ENCODE data around the gene CFAP210.
"Not testable (repeated sequence)": the region's sequence is repeated elsewhere in the genome, so short reads cannot be mapped to it uniquely, and the experiment has no call there.

CFAP210 gene

GRCh38 chr2:169702996-169703395 is 8.8 kb upstream of the CFAP210 start:
- H3K79me2 ChIP-seq (ENCODE audit: insufficient read depth, low read length): no peaks in the 10 kb centered on the region
- no peak overlapping the region for H3K4me3 ChIP-seq (ENCODE audit: low read depth in 1 of 2, low read length in 2 of 2)
- no peaks in the 10 kb centered on the region for H4K20me1 ChIP-seq (ENCODE audit: insufficient read depth, low read length)
- DNase-seq: no peak
- no peaks in the 10 kb centered on the region for H3K4me1 ChIP-seq (ENCODE audit: insufficient read depth, low read length)
- H3K27me3 ChIP-seq (ENCODE audit: insufficient read depth, low read length, poor library complexity): no peaks in the 10 kb centered on the region
- no peak overlapping the region for H3K4me2 ChIP-seq (ENCODE audit: insufficient read depth, low read length)
- TF ChIP-seq, protein P1, sequence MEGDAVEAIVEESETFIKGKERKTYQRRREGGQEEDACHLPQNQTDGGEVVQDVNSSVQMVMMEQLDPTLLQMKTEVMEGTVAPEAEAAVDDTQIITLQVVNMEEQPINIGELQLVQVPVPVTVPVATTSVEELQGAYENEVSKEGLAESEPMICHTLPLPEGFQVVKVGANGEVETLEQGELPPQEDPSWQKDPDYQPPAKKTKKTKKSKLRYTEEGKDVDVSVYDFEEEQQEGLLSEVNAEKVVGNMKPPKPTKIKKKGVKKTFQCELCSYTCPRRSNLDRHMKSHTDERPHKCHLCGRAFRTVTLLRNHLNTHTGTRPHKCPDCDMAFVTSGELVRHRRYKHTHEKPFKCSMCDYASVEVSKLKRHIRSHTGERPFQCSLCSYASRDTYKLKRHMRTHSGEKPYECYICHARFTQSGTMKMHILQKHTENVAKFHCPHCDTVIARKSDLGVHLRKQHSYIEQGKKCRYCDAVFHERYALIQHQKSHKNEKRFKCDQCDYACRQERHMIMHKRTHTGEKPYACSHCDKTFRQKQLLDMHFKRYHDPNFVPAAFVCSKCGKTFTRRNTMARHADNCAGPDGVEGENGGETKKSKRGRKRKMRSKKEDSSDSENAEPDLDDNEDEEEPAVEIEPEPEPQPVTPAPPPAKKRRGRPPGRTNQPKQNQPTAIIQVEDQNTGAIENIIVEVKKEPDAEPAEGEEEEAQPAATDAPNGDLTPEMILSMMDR (IDR thresholded peaks at IDR 0.05; ENCODE audit: borderline replicate concordance, extremely low read depth, low read length, poor library complexity, severe bottlenecking): no peak
- TF ChIP-seq EZH2 (IDR thresholded peaks at IDR 0.05; ENCODE audit: borderline replicate concordance, low read depth, low read length, severe bottlenecking): no peak
- no peaks in the 10 kb centered on the region for H3K9me3 ChIP-seq (ENCODE audit: insufficient read depth, low read length, severe bottlenecking)
- H3K36me3 ChIP-seq (ENCODE audit: insufficient read depth, low read length): peaks cover 7% of the 10 kb centered on the region; the same call in 1 of the 2 replicates
- ATAC-seq (ENCODE audit: insufficient read depth, low read depth): no peak
- no peak overlapping the region for H2AFZ ChIP-seq (ENCODE audit: low read depth, low read length)
- no peak overlapping the region for H3K27ac ChIP-seq (ENCODE audit: low read length)
- no peak overlapping the region for H3K9ac ChIP-seq (ENCODE audit: low read depth, low read length)

DNA sequence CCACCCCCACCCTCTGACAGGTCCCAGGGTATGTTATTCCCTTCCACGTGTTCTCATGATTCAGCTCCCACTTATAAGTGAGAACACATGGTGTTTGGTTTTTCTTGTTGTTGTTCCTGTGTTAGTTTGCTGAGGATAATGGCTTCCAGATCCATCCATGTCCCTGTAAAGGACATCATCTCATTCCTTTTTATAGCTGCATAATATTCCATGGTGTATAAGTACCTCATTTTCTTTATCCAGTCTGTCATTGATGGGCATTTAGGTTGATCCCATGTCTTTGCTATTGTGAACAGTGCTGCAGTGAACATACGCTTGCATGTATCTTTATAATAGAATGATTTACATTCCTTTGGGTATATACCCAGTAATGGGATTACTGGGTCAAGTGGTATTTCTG is 5.0 kb upstream of the CFAP210 start:
- not testable (repeated sequence) for H3K79me2 ChIP-seq (ENCODE audit: insufficient read depth, low read length); H3K9me3 ChIP-seq (ENCODE audit: insufficient read depth, low read length, severe bottlenecking); H4K20me1 ChIP-seq (ENCODE audit: insufficient read depth, low read length); H3K4me3 ChIP-seq (ENCODE audit: low read depth in 1 of 2, low read length in 2 of 2); H2AFZ ChIP-seq (ENCODE audit: low read depth, low read length); H3K4me2 ChIP-seq (ENCODE audit: insufficient read depth, low read length); H3K36me3 ChIP-seq (ENCODE audit: insufficient read depth, low read length); DNase-seq; H3K27me3 ChIP-seq (ENCODE audit: insufficient read depth, low read length, poor library complexity); H3K27ac ChIP-seq (ENCODE audit: low read length); ATAC-seq (ENCODE audit: insufficient read depth, low read depth); H3K9ac ChIP-seq (ENCODE audit: low read depth, low read length)
- peaks cover 12% of the 10 kb centered on the region for H3K4me1 ChIP-seq (ENCODE audit: insufficient read depth, low read length)

- Histone ChIP-seq H3K9me3 (ENCODE audit: insufficient read depth, low read length, severe bottlenecking) (no peaks in the 10 kb centered on the region), H3K79me2 (ENCODE audit: insufficient read depth, low read length) (no peaks in the 10 kb centered on the region), H3K27me3 (ENCODE audit: insufficient read depth, low read length, poor library complexity) (no peaks in the 10 kb centered on the region), H2AFZ (ENCODE audit: low read depth, low read length) (no peak overlapping the region), H3K9ac (ENCODE audit: low read depth, low read length) (no peak overlapping the region), H3K4me1 (ENCODE audit: insufficient read depth, low read length) (peaks cover 22% of the 10 kb centered on the region), H3K4me2 (ENCODE audit: insufficient read depth, low read length) (no peak overlapping the region), H3K27ac (ENCODE audit: low read length) (no peak overlapping the region), H4K20me1 (ENCODE audit: insufficient read depth, low read length) (no peaks in the 10 kb centered on the region), H3K36me3 (ENCODE audit: insufficient read depth, low read length) (peaks cover 7% of the 10 kb centered on the region; the same call in 1 of the 2 replicates), H3K4me3 (ENCODE audit: low read depth in 1 of 2, low read length in 2 of 2) (no peak overlapping the region)
- no peak for ATAC-seq (ENCODE audit: insufficient read depth, low read depth)
- no peak for TF ChIP-seq EZH2 (IDR thresholded peaks at IDR 0.05; ENCODE audit: borderline replicate concordance, low read depth, low read length, severe bottlenecking)
- TF ChIP-seq, protein P1 (IDR thresholded peaks at IDR 0.05; ENCODE audit: borderline replicate concordance, extremely low read depth, low read length, poor library complexity, severe bottlenecking): no peak
- no peak for DNase-seq
Observed at GRCh38 chr2:169696381-169696780, 2.2 kb upstream of the CFAP210 start.

DNA sequence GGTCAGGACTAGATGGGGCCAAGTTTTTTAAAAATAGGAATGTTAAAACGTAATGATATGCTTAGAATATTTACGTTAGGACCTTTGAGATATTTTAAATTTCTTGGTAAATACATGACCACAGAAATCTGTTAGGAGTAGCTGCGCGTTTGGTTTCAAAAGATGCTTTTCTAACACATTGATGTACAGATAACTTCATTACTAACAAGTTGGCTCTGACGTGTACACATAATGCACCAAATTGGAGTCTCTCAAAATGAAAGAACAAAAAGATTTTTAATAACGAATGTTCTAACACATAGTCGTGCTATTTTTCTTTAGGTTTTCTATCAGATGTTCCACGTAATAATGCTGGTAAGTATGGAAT is 672 bp upstream of the CFAP210 start:
- H4K20me1 ChIP-seq (ENCODE audit: insufficient read depth, low read length): no peaks in the 10 kb centered on the region
- TF ChIP-seq EZH2 (IDR thresholded peaks at IDR 0.05; ENCODE audit: borderline replicate concordance, low read depth, low read length, severe bottlenecking): no peak
- TF ChIP-seq, protein P1 (IDR thresholded peaks at IDR 0.05; ENCODE audit: borderline replicate concordance, extremely low read depth, low read length, poor library complexity, severe bottlenecking): no peak
- peaks cover 7% of the 10 kb centered on the region; the same call in 1 of the 2 replicates for H3K36me3 ChIP-seq (ENCODE audit: insufficient read depth, low read length)
- peak overlapping the region; percentile 66 to 74 for H3K4me3 ChIP-seq (ENCODE audit: low read depth in 1 of 2, low read length in 2 of 2)
- peak overlapping the region; percentile 63 for H3K9ac ChIP-seq (ENCODE audit: low read depth, low read length)
- H2AFZ ChIP-seq (ENCODE audit: low read depth, low read length): peak overlapping the region; percentile 91
- H3K27ac ChIP-seq (ENCODE audit: low read length): peak overlapping the region; percentile 64
- ATAC-seq (ENCODE audit: insufficient read depth, low read depth) (no peak), DNase-seq (no peak)
- H3K9me3 ChIP-seq (ENCODE audit: insufficient read depth, low read length, severe bottlenecking): no peaks in the 10 kb centered on the region
- peaks cover 22% of the 10 kb centered on the region for H3K4me1 ChIP-seq (ENCODE audit: insufficient read depth, low read length)
- H3K79me2 ChIP-seq (ENCODE audit: insufficient read depth, low read length): no peaks in the 10 kb centered on the region
- peak overlapping the region; percentile 96 for H3K4me2 ChIP-seq (ENCODE audit: insufficient read depth, low read length)
- H3K27me3 ChIP-seq (ENCODE audit: insufficient read depth, low read length, poor library complexity): no peaks in the 10 kb centered on the region
